ENCODE results near the gene LCOR.

DNA sequence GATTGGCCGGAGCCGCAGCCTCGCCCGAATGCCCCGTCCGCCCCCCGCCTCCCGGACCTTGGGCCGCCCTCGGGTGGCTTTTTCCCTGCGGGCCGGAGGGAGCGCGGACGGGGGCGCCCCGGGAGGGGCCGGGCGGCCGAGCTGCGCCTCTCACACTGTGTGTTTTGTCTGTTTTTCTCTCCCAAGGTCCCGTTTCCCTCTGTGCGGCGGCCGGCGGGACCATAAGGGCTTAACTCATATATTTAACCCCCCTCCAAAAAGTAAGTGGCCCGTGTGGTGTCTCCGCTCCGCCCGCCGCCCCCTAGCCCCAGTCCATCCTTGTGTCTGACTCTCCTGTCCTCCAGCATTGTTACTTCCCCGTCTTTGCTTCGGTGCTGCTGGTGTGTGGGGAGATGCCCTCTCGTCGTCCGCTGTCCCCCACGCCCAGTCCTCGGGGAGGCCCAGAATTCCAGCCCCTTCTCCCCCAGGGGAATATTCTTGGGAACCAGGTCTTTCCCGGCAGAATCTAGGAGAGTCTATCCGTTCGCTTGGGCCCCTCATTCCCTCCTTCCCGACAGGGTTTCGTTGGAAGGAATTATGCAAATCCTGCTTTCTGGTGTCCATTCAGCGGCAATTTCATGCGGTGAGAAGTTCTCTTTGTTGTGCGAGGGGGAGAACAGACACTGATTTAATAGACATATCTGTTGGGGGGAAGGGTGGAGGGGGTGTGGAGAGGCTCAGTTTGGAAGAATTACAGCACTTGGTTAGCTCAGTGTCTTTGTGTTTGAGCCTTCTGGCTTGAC is 1.3 kb downstream of the LCOR start:
- TF ChIP-seq, protein P1, sequence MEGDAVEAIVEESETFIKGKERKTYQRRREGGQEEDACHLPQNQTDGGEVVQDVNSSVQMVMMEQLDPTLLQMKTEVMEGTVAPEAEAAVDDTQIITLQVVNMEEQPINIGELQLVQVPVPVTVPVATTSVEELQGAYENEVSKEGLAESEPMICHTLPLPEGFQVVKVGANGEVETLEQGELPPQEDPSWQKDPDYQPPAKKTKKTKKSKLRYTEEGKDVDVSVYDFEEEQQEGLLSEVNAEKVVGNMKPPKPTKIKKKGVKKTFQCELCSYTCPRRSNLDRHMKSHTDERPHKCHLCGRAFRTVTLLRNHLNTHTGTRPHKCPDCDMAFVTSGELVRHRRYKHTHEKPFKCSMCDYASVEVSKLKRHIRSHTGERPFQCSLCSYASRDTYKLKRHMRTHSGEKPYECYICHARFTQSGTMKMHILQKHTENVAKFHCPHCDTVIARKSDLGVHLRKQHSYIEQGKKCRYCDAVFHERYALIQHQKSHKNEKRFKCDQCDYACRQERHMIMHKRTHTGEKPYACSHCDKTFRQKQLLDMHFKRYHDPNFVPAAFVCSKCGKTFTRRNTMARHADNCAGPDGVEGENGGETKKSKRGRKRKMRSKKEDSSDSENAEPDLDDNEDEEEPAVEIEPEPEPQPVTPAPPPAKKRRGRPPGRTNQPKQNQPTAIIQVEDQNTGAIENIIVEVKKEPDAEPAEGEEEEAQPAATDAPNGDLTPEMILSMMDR (conservative IDR thresholded peaks at IDR 0.05; ENCODE audit: low read depth, low read length) = no peak
- no peak for TF ChIP-seq EZH2 (IDR thresholded peaks at IDR 0.05; ENCODE audit: borderline replicate concordance, low read depth, low read length, poor library complexity, severe bottlenecking)

Measured in A673 (cell line).